Panc1 (cell line): ENCODE data around the gene EXOSC7. TPM values are rescaled to one million over a fixed set of nuclear protein-coding genes. Genes with fewer than 3 reads are reported as not detected.

Source experiments
- ATAC-seq: fragments of 200-7000 bp; cut with Tn5 transposase; 2 replicates; pipeline ENCODE4 v1.9.1; 2020; ENCODE audit warnings: mild to moderate bottlenecking, moderate library complexity
- BruUV-seq: library from RNA; stranded (reverse); fragments of 400-500 nt; replicated peaks from 2 replicates; lab custom pipeline; 2021; lab: Mats Ljungman, UMichigan
- CTCF ChIA-PET: fragments of 300-600 bp; sonication (Branson Sonifier 250); formaldehyde crosslinking; loops from one replicate; lab custom pipeline; 2022; ENCODE audit warnings: antibody characterized with exemption; lab: Charles Lee
- POLR2A ChIA-PET: fragments of 300-600 bp; sonication (Branson Sonifier 250); formaldehyde crosslinking; loops from one replicate; lab custom pipeline; 2022; ENCODE audit warnings: antibody characterized with exemption; lab: Charles Lee
- DNase-seq: peaks from one replicate; pipeline ENCODE4 v3.0.0-alpha.2; 2010; ENCODE audit warnings: low read depth, low spot score
- H3K27ac ChIP-seq: 2 replicates; pipeline ENCODE4 v1.5.1; 2011; ENCODE audit warnings: mild to moderate bottlenecking, low read length, inconsistent platforms
- H3K27me3 ChIP-seq: fragments of 200-500 bp; sonication (Bioruptor generic); 2 replicates; pipeline ENCODE4 v1.6.0; 2014; ENCODE audit warnings: low read length, inconsistent platforms; ENCODE audit not compliant: control insufficient read depth, insufficient read depth
- H3K36me3 ChIP-seq: fragments of 200-500 bp; sonication (Bioruptor generic); 2 replicates; pipeline ENCODE4 v1.5.1; 2014; ENCODE audit warnings: inconsistent platforms, mild to moderate bottlenecking, low read length, moderate library complexity; ENCODE audit not compliant: control insufficient read depth, insufficient read depth
- H3K4me1 ChIP-seq: 2 replicates; pipeline ENCODE4 v1.5.1; 2011; ENCODE audit warnings: inconsistent platforms, mild to moderate bottlenecking, low read length, moderate library complexity; ENCODE audit not compliant: control insufficient read depth, insufficient read depth
- H3K4me3 ChIP-seq, 2 experiments: 2 replicates each; pipeline ENCODE4 v1.5.1; 2011 to 2012; ENCODE audit warnings: low read depth in 2 of 2, low read length in 2 of 2, mild to moderate bottlenecking in 2 of 2, inconsistent platforms in 1 of 2, moderate library complexity in 1 of 2
- H3K9me3 ChIP-seq: fragments of 200-500 bp; sonication (Bioruptor generic); 2 replicates; pipeline ENCODE4 v1.5.1; 2014; ENCODE audit warnings: low read depth, mild to moderate bottlenecking, inconsistent platforms, low read length, moderate library complexity; ENCODE audit not compliant: control insufficient read depth, insufficient read depth
- POLR2AphosphoS5 ChIP-seq: IDR thresholded peaks from 2 replicates; pipeline ENCODE4 v1.6.1; 2012; ENCODE audit warnings: mild to moderate bottlenecking, low read depth, low read length, moderate library complexity
- SIN3A ChIP-seq: IDR thresholded peaks from 2 replicates; pipeline ENCODE4 v1.6.1; 2012; ENCODE audit warnings: low read depth, mild to moderate bottlenecking, low read length, moderate library complexity, borderline replicate concordance; ENCODE audit not compliant: insufficient read depth
- TCF7L2 ChIP-seq: IDR thresholded peaks from 2 replicates; pipeline ENCODE4 v1.6.1; 2011; ENCODE audit warnings: mild to moderate bottlenecking, low read depth, low read length, inconsistent platforms
- in situ Hi-C: cut with HindIII; loops from 2 replicates; pipeline ENCODE4 v1.10.0; 2016; ENCODE audit warnings: low sequenced_read_pairs, low pct_unique_long_range_greater_than_20kb
- intact Hi-C: fragments of 100-400 bp; cut with micrococcal nuclease; formaldehyde crosslinking; loops from one replicate; pipeline ENCODE4 v1.10.0; 2022; ENCODE audit not compliant: unreplicated experiment
- total RNA-seq: library from RNA; stranded (reverse); gene quantifications from one replicate; pipeline ENCODE4 v1.2.1, GENCODE V29; 2021; ENCODE audit not compliant: unreplicated experiment
- TF ChIP-seq, protein P1 (sequence below): fragments of 450-650 bp; IDR thresholded peaks from 2 replicates; pipeline ENCODE4 v1.5.1; 2017; ENCODE audit warnings: mild to moderate bottlenecking
- TF ChIP-seq, protein P2 (sequence below), 2 experiments: IDR thresholded peaks; 2 replicates each; pipeline ENCODE4 v1.6.1; 2011 to 2012; ENCODE audit warnings: low read depth in 2 of 2, control low read depth in 1 of 2, low read length in 1 of 2, mild to moderate bottlenecking in 1 of 2, moderate library complexity in 1 of 2; ENCODE audit not compliant: insufficient read depth in 1 of 2

EXOSC7 gene
- total RNA-seq, 1 experiment from 2014 or later: 38.4 TPM

DNA sequence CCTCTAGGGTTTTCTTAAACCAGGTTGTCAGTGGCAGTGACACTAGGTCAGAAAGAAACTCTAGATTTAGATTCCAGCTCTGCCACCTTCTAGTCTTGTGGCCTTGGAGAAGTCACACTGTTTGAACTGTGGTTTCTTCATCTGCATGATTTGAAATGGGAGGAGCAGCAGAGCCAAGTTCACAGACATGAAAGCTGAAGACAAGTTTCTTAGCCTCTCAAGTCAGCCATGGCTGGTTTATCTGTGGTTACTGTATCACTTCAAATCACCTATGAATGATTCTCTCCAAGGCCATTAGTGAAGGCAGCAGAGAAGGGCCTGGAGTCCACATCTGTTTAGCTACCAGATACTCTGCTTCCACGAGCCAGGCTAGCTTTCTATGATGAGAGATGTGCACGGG lies 65.6 kb downstream of the EXOSC7 start:
- Histone ChIP-seq H3K9me3 (no peaks in the 10 kb centered on the region), H3K27ac (no peak overlapping the region), H3K36me3 (no peaks in the 10 kb centered on the region), H3K4me3 (no peak overlapping the region), H3K27me3 (no peaks in the 10 kb centered on the region), H3K4me1 (no peaks in the 10 kb centered on the region)
- ATAC-seq (no peak), DNase-seq (no peak)
- ChIA-PET CTCF (interaction anchor here (1.9 kb wide), 1 partner anchor 169 kb away, joined by 9 read pairs; no protein-coding TSS in a partner anchor), POLR2A (interaction anchor here (0.7 kb wide), 1 partner anchor 42 kb away, joined by 3 read pairs; no protein-coding TSS in a partner anchor)
- in situ Hi-C loops (no loop called here), intact Hi-C loops (loop anchor here (5.0 kb wide), 1 partner anchor 456 kb away; no protein-coding TSS in a partner anchor)
- BruUV-seq: no TSS peak
- TF ChIP-seq, protein P1, sequence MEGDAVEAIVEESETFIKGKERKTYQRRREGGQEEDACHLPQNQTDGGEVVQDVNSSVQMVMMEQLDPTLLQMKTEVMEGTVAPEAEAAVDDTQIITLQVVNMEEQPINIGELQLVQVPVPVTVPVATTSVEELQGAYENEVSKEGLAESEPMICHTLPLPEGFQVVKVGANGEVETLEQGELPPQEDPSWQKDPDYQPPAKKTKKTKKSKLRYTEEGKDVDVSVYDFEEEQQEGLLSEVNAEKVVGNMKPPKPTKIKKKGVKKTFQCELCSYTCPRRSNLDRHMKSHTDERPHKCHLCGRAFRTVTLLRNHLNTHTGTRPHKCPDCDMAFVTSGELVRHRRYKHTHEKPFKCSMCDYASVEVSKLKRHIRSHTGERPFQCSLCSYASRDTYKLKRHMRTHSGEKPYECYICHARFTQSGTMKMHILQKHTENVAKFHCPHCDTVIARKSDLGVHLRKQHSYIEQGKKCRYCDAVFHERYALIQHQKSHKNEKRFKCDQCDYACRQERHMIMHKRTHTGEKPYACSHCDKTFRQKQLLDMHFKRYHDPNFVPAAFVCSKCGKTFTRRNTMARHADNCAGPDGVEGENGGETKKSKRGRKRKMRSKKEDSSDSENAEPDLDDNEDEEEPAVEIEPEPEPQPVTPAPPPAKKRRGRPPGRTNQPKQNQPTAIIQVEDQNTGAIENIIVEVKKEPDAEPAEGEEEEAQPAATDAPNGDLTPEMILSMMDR: no peak
- TF ChIP-seq, protein P2, sequence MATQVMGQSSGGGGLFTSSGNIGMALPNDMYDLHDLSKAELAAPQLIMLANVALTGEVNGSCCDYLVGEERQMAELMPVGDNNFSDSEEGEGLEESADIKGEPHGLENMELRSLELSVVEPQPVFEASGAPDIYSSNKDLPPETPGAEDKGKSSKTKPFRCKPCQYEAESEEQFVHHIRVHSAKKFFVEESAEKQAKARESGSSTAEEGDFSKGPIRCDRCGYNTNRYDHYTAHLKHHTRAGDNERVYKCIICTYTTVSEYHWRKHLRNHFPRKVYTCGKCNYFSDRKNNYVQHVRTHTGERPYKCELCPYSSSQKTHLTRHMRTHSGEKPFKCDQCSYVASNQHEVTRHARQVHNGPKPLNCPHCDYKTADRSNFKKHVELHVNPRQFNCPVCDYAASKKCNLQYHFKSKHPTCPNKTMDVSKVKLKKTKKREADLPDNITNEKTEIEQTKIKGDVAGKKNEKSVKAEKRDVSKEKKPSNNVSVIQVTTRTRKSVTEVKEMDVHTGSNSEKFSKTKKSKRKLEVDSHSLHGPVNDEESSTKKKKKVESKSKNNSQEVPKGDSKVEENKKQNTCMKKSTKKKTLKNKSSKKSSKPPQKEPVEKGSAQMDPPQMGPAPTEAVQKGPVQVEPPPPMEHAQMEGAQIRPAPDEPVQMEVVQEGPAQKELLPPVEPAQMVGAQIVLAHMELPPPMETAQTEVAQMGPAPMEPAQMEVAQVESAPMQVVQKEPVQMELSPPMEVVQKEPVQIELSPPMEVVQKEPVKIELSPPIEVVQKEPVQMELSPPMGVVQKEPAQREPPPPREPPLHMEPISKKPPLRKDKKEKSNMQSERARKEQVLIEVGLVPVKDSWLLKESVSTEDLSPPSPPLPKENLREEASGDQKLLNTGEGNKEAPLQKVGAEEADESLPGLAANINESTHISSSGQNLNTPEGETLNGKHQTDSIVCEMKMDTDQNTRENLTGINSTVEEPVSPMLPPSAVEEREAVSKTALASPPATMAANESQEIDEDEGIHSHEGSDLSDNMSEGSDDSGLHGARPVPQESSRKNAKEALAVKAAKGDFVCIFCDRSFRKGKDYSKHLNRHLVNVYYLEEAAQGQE (IDR thresholded peaks at IDR 0.05; ENCODE audit: insufficient read depth in 1 of 2, low read depth in 2 of 2, low read length in 1 of 2): no peak
- TF ChIP-seq POLR2AphosphoS5 (no peak), SIN3A (no peak), TCF7L2 (no peak)

DNA sequence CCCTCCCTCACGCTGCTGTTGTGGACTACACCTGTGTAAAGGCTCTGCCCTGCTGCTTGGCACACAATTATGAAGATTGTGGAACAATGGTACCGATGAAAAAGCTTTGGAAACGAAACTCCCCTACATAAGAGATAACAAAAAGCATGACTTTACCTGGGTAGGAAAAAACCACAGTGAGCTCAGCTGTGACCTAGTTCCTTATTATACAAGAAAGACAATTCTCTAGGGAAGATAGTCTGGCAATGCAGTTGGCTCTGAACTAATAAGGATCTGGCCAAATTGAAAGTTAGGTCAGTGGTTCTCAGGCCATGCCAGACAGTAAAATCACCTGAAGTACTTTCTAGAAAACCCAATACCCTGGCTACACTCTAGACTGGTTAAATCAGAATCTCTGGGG lies 66.1 kb downstream of the EXOSC7 start:
- ChIA-PET POLR2A (interaction anchor here (0.6 to 0.7 kb wide), 2 partner anchors 43 to 769 kb away, joined by 3 to 12 read pairs; no protein-coding TSS in a partner anchor), CTCF (interaction anchor here (1.9 kb wide), 1 partner anchor 168 kb away, joined by 9 read pairs; no protein-coding TSS in a partner anchor)
- Histone ChIP-seq H3K27me3 (no peaks in the 10 kb centered on the region), H3K27ac (no peak overlapping the region), H3K4me3 (no peak overlapping the region), H3K9me3 (no peaks in the 10 kb centered on the region), H3K4me1 (no peaks in the 10 kb centered on the region), H3K36me3 (no peaks in the 10 kb centered on the region)
- ATAC-seq (no peak), DNase-seq (no peak)
- TF ChIP-seq SIN3A (no peak), TCF7L2 (no peak), POLR2AphosphoS5 (no peak)
- TF ChIP-seq, protein P2 (IDR thresholded peaks at IDR 0.05; ENCODE audit: insufficient read depth in 1 of 2, low read depth in 2 of 2, low read length in 1 of 2): no peak
- TF ChIP-seq, protein P1: no peak
- BruUV-seq: no TSS peak
- intact Hi-C loops: loop anchor here (5.0 kb wide), 1 partner anchor 455 kb away; no protein-coding TSS in a partner anchor
- in situ Hi-C loops: no loop called here
